GM15510 (cell line): Measurements from ENCODE around the gene TLN1.
A peak's percentile ranks its signal among the peaks of the same experiment; 100 is the strongest.

Experiments used
- POLR2A ChIP-seq: IDR thresholded peaks from 3 replicates; pipeline ENCODE4 v1.6.1; 2011; ENCODE audit warnings: borderline replicate concordance; ENCODE audit not compliant: insufficient read length; ENCODE audit errors: extremely low read depth

Gene TLN1

GRCh38 chr9:35743880-35744518 lies 12.0 kb upstream of the TLN1 start:
- TF ChIP-seq POLR2A: no peak

GRCh38 chr9:35743452-35743851 lies 11.5 kb upstream of the TLN1 start:
- TF ChIP-seq POLR2A: no peak

- TF ChIP-seq POLR2A: no peak
These were observed 9.7 kb upstream of the TLN1 start for GRCh38 chr9:35741740-35742139.

GRCh38 chr9:35740243-35740642 lies 8.2 kb upstream of the TLN1 start:
- TF ChIP-seq POLR2A: no peak

GRCh38 chr9:35738924-35739323 lies 6.9 kb upstream of the TLN1 start:
- no peak for TF ChIP-seq POLR2A

GRCh38 chr9:35738186-35738585 lies 6.2 kb upstream of the TLN1 start:
- TF ChIP-seq POLR2A: no peak

GRCh38 chr9:35737143-35737542 lies 5.1 kb upstream of the TLN1 start:
- no peak for TF ChIP-seq POLR2A

- no peak for TF ChIP-seq POLR2A
These were observed 4.2 kb upstream of the TLN1 start for GRCh38 chr9:35736201-35736633.

GRCh38 chr9:35734096-35734495 lies 2.1 kb upstream of the TLN1 start:
- no peak for TF ChIP-seq POLR2A

- no peak for TF ChIP-seq POLR2A
These were observed 976 bp upstream of the TLN1 start for GRCh38 chr9:35732800-35733541.

- TF ChIP-seq POLR2A: no peak
These were observed 395 bp downstream of the TLN1 start for GRCh38 chr9:35731415-35732184.

- no peak for TF ChIP-seq POLR2A
These were observed 1.5 kb downstream of the TLN1 start for GRCh38 chr9:35730486-35730854.

- TF ChIP-seq POLR2A: no peak
These were observed 2.1 kb downstream of the TLN1 start for GRCh38 chr9:35729700-35730485.

- TF ChIP-seq POLR2A: no peak
These were observed 2.9 kb downstream of the TLN1 start for GRCh38 chr9:35729101-35729500.

- TF ChIP-seq POLR2A: peak; percentile 49
These were observed 3.7 kb downstream of the TLN1 start for GRCh38 chr9:35728041-35728971.

- TF ChIP-seq POLR2A: no peak
These were observed 4.3 kb downstream of the TLN1 start for GRCh38 chr9:35727676-35728040.
